ENCODE measurements around the gene CDC73. TPM values are rescaled to one million over a fixed set of nuclear protein-coding genes. Genes with fewer than 3 reads are reported as not detected.

Gene CDC73
- total RNA-seq, 1 experiment from 2014 or later = 78.2 TPM

GRCh38 chr1:193184776-193185175, 62.9 kb downstream of the CDC73 start:
- Histone ChIP-seq H3K27ac (ENCODE audit: low read length) (no peak overlapping the region; the same call in 1 of the 2 replicates), H3K36me3 (ENCODE audit: control insufficient read depth, insufficient read depth, low read length) (no peaks in the 10 kb centered on the region; the same call in 1 of the 2 replicates), H3K27me3 (ENCODE audit: control insufficient read depth, insufficient read depth, low read length) (no peaks in the 10 kb centered on the region), H3K4me1 (ENCODE audit: control insufficient read depth, insufficient read depth, low read length) (peaks cover 20% of the 10 kb centered on the region), H3K4me3 (ENCODE audit: low read depth in 2 of 2, low read length in 2 of 2) (no peak overlapping the region; a peak in 1 of 4 replicates), H3K9me3 (ENCODE audit: control insufficient read depth, insufficient read depth, low read depth, low read length) (no peaks in the 10 kb centered on the region)
- DNase-seq (ENCODE audit: low read depth, low spot score) = no peak
- POLR2A ChIA-PET = interaction anchor here (0.6 kb wide), 1 partner anchor 79 kb away, joined by 3 read pairs; no protein-coding TSS in a partner anchor
- TF ChIP-seq POLR2AphosphoS5 (IDR thresholded peaks at IDR 0.05; ENCODE audit: low read depth, low read length) (no peak), CTCF (IDR thresholded peaks at IDR 0.05) (no peak), REST (IDR thresholded peaks at IDR 0.05; ENCODE audit: insufficient read depth in 1 of 2, low read depth in 2 of 2, low read length in 1 of 2) (no peak), SIN3A (IDR thresholded peaks at IDR 0.05; ENCODE audit: borderline replicate concordance, insufficient read depth, low read depth, low read length) (no peak), TCF7L2 (IDR thresholded peaks at IDR 0.05; ENCODE audit: low read depth, low read length) (no peak)
- in situ Hi-C loops (cut with HindIII; ENCODE audit: low pct_unique_long_range_greater_than_20kb, low sequenced_read_pairs) (no loop called here), intact Hi-C loops (cut with micrococcal nuclease; ENCODE audit: unreplicated experiment) (no loop called here)
- CTCF ChIA-PET = no interaction called here
- no peak for ATAC-seq
- BruUV-seq (replicated peaks) = no TSS peak

GRCh38 chr1:193185211-193185610, 63.4 kb downstream of the CDC73 start:
- intact Hi-C loops (cut with micrococcal nuclease; ENCODE audit: unreplicated experiment) = no loop called here
- Histone ChIP-seq H3K27ac (ENCODE audit: low read length) (no peak overlapping the region; the same call in 1 of the 2 replicates), H3K36me3 (ENCODE audit: control insufficient read depth, insufficient read depth, low read length) (no peaks in the 10 kb centered on the region; the same call in 1 of the 2 replicates), H3K27me3 (ENCODE audit: control insufficient read depth, insufficient read depth, low read length) (no peaks in the 10 kb centered on the region), H3K4me3 (ENCODE audit: low read depth in 2 of 2, low read length in 2 of 2) (no peak overlapping the region; a peak in 1 of 4 replicates), H3K4me1 (ENCODE audit: control insufficient read depth, insufficient read depth, low read length) (peaks cover 20% of the 10 kb centered on the region), H3K9me3 (ENCODE audit: control insufficient read depth, insufficient read depth, low read depth, low read length) (no peaks in the 10 kb centered on the region)
- ChIA-PET POLR2A (interaction anchor here (0.6 kb wide), 2 partner anchors 79 to 323 kb away, joined by 3 to 4 read pairs; no protein-coding TSS in a partner anchor), CTCF (no interaction called here)
- TF ChIP-seq TCF7L2 (IDR thresholded peaks at IDR 0.05; ENCODE audit: low read depth, low read length) (no peak), REST (IDR thresholded peaks at IDR 0.05; ENCODE audit: insufficient read depth in 1 of 2, low read depth in 2 of 2, low read length in 1 of 2) (no peak), CTCF (IDR thresholded peaks at IDR 0.05) (no peak), POLR2AphosphoS5 (IDR thresholded peaks at IDR 0.05; ENCODE audit: low read depth, low read length) (no peak), SIN3A (IDR thresholded peaks at IDR 0.05; ENCODE audit: borderline replicate concordance, insufficient read depth, low read depth, low read length) (no peak)
- DNase-seq (ENCODE audit: low read depth, low spot score) = no peak
- BruUV-seq (replicated peaks) = no TSS peak
- in situ Hi-C loops (cut with HindIII; ENCODE audit: low pct_unique_long_range_greater_than_20kb, low sequenced_read_pairs) = no loop called here
- ATAC-seq = no peak
